Naive thymus-derived CD4-positive, alpha-beta T cell (primary cell): ENCODE measurements around the gene EML6. TPM values are rescaled to one million over a fixed set of nuclear protein-coding genes. Genes with fewer than 3 reads are reported as not detected.

Source experiments
- ATAC-seq: fragments of 150-1000 bp; cut with Tn5 transposase; 2 replicates; pipeline ENCODE4 v1.10.0; 2021; ENCODE audit warnings: mild to moderate bottlenecking, moderate library complexity
- CTCF ChIA-PET: fragments of 350-600 bp; sonication (Branson Sonifier 250); formaldehyde crosslinking; loops from one replicate; lab custom pipeline; 2021; ENCODE audit warnings: antibody characterized with exemption; lab: Charles Lee
- POLR2A ChIA-PET: fragments of 350-600 bp; sonication (Branson Sonifier 250); formaldehyde crosslinking; loops from one replicate; lab custom pipeline; 2021; ENCODE audit warnings: antibody characterized with exemption, inconsistent platforms; lab: Charles Lee
- DNase-seq, 9 donors: peaks; one replicate each; pipeline versions ENCODE4 v3.0.0 to v3.0.0-alpha.2; 2020 to 2022; ENCODE audit warnings: mixed read lengths in 1 of 9
- H3K27ac ChIP-seq: one replicate; pipeline ENCODE4 v1.7.0; 2013; ENCODE audit warnings: mild to moderate bottlenecking, low read depth, low read length, moderate library complexity
- H3K27me3 ChIP-seq, 2 donors: one replicate each; pipeline ENCODE4 v1.7.0; 2013; ENCODE audit warnings: low read length in 2 of 2, mild to moderate bottlenecking in 2 of 2, moderate library complexity in 2 of 2; ENCODE audit not compliant: control insufficient read depth in 2 of 2, insufficient read depth in 2 of 2
- H3K36me3 ChIP-seq, 3 experiments: 1 replicate in 2 of 3; 2 replicates in 1 of 3; pipeline ENCODE4 v1.7.0; 2013; ENCODE audit warnings: low read length in 3 of 3, mild to moderate bottlenecking in 3 of 3, moderate library complexity in 1 of 3; ENCODE audit not compliant: insufficient read depth in 3 of 3, control insufficient read depth in 2 of 3
- H3K4me1 ChIP-seq, 2 donors: one replicate each; pipeline ENCODE4 v1.7.0; 2013; ENCODE audit warnings: low read length in 2 of 2, mild to moderate bottlenecking in 2 of 2, moderate library complexity in 1 of 2; ENCODE audit not compliant: control insufficient read depth in 2 of 2, insufficient read depth in 2 of 2
- H3K4me3 ChIP-seq: 2 replicates; pipeline ENCODE4 v1.7.0; 2013; ENCODE audit warnings: mild to moderate bottlenecking, low read length
- H3K9me3 ChIP-seq, 3 experiments: 1 replicate in 2 of 3; 2 replicates in 1 of 3; pipeline ENCODE4 v1.7.0; 2013; ENCODE audit warnings: low read length in 3 of 3; ENCODE audit not compliant: control insufficient read depth in 2 of 3
- H3K27ac Mint-ChIP-seq, 9 donors: one replicate each; pipeline ENCODE4 v1.8.0; 2020 to 2022; ENCODE audit warnings: mixed read lengths in 9 of 9, mild to moderate bottlenecking in 8 of 9, moderate library complexity in 5 of 9, inconsistent platforms in 2 of 9
- H3K27me3 Mint-ChIP-seq, 5 donors: one replicate each; pipeline ENCODE4 v1.8.0; 2021 to 2022; ENCODE audit warnings: mixed read lengths in 5 of 5, mild to moderate bottlenecking in 1 of 5
- H3K36me3 Mint-ChIP-seq, 5 donors: one replicate each; pipeline ENCODE4 v1.8.0; 2020 to 2022; ENCODE audit warnings: mixed read lengths in 5 of 5, mild to moderate bottlenecking in 3 of 5, inconsistent platforms in 1 of 5
- H3K4me1 Mint-ChIP-seq, 7 donors: one replicate each; pipeline ENCODE4 v1.8.0; 2020 to 2022; ENCODE audit warnings: mixed read lengths in 7 of 7, mild to moderate bottlenecking in 3 of 7, inconsistent platforms in 1 of 7
- H3K4me3 Mint-ChIP-seq, 10 donors: one replicate each; pipeline ENCODE4 v1.8.0; 2020 to 2022; ENCODE audit warnings: mild to moderate bottlenecking in 10 of 10, mixed read lengths in 10 of 10, moderate library complexity in 6 of 10, inconsistent platforms in 2 of 10
- H3K9me3 Mint-ChIP-seq, 11 donors: one replicate each; pipeline ENCODE4 v1.8.0; 2020 to 2022; ENCODE audit warnings: mixed read lengths in 11 of 11, mild to moderate bottlenecking in 4 of 11, inconsistent platforms in 1 of 11, moderate library complexity in 1 of 11
- intact Hi-C, 2 donors: fragments of 100-400 bp; cut with micrococcal nuclease; formaldehyde crosslinking; loops; one replicate each; pipeline ENCODE4 v1.15.1; 2023
- polyA plus RNA-seq, 2 donors: library from polyadenylated mRNA; unstranded; fragments of 300-500 nt; fragmentation: Illumina TruSeq; gene quantifications; one replicate each; pipeline ENCODE4 v1.2.3, GENCODE V29; 2021
- total RNA-seq, 6 experiments: library from RNA in 5 of 6; stranded (reverse) in 5 of 6; gene quantifications; 1 replicate in 5 of 6; 2 replicates in 1 of 6; pipeline ENCODE4 v1.2.3 and lab custom pipeline; 2021 to 2026

Gene EML6
- total and polyA plus RNA-seq, 7 experiments from 2014 or later: 0.32 to 2.5 (median 1.5) TPM; not detected in 2

GRCh38 chr2:54906716-54907115 is 183.3 kb downstream of the EML6 start:
- H3K36me3 Mint-ChIP-seq: no peaks in the 10 kb centered on the region
- CTCF ChIA-PET: no interaction called here

GRCh38 chr2:54907663-54908062 is 184.2 kb downstream of the EML6 start:
- intact Hi-C loops: no loop called here

More at GRCh38 chr2:54906716-54907115, 183.3 kb downstream of the EML6 start:
- Mint-ChIP-seq H3K4me1 (peaks cover 0 to 15% (median 0%) of the 10 kb centered on the region in 7 donors), H3K4me3 (no peak overlapping the region), H3K9me3 (no peaks in the 10 kb centered on the region), H3K27me3 (peaks cover 0 to 10% (median 0%) of the 10 kb centered on the region in 5 donors), H3K27ac (no peak overlapping the region)
- ATAC-seq (no peak), DNase-seq (no peak)
- Histone ChIP-seq H3K27ac (no peak overlapping the region), H3K27me3 (no peaks in the 10 kb centered on the region), H3K9me3 (no peaks in the 10 kb centered on the region), H3K4me1 (peaks cover 0 to 10% of the 10 kb centered on the region in 2 donors), H3K4me3 (no peak overlapping the region), H3K36me3 (no peaks in the 10 kb centered on the region)
- intact Hi-C loops: no loop called here
- POLR2A ChIA-PET: no interaction called here

GRCh38 chr2:54908591-54908990 is 185.1 kb downstream of the EML6 start:
- Histone ChIP-seq H3K36me3 (no peaks in the 10 kb centered on the region), H3K4me1 (peaks cover 0 to 10% of the 10 kb centered on the region in 2 donors), H3K4me3 (no peak overlapping the region), H3K27me3 (no peaks in the 10 kb centered on the region), H3K27ac (no peak overlapping the region), H3K9me3 (no peaks in the 10 kb centered on the region)
- intact Hi-C loops: no loop called here
- POLR2A ChIA-PET: no interaction called here
- H3K4me3 Mint-ChIP-seq: no peak overlapping the region
- H3K36me3 Mint-ChIP-seq: peaks cover 0 to 3% (median 0%) of the 10 kb centered on the region in 5 donors
- peaks cover 0 to 14% (median 4%) of the 10 kb centered on the region in 5 donors for H3K27me3 Mint-ChIP-seq
- CTCF ChIA-PET: no interaction called here
- DNase-seq (no peak), ATAC-seq (no peak)
- H3K27ac Mint-ChIP-seq: peak overlapping the region in 1 of 9 donors; percentile 2
- H3K9me3 Mint-ChIP-seq: peaks cover 0 to 3% (median 0%) of the 10 kb centered on the region in 11 donors
- peaks cover 0 to 10% (median 0%) of the 10 kb centered on the region in 7 donors for H3K4me1 Mint-ChIP-seq

More at GRCh38 chr2:54907663-54908062, 184.2 kb downstream of the EML6 start:
- Histone ChIP-seq H3K4me1 (peaks cover 0 to 10% of the 10 kb centered on the region in 2 donors), H3K36me3 (no peaks in the 10 kb centered on the region), H3K9me3 (no peaks in the 10 kb centered on the region), H3K27me3 (no peaks in the 10 kb centered on the region), H3K27ac (no peak overlapping the region), H3K4me3 (no peak overlapping the region)
- no peaks in the 10 kb centered on the region for H3K9me3 Mint-ChIP-seq
- CTCF ChIA-PET: interaction anchor here (0.7 to 1.0 kb wide), 2 partner anchors 10 to 135 kb away, joined by 3 to 4 read pairs; no protein-coding TSS in a partner anchor
- ATAC-seq (no peak), DNase-seq (no peak)
- peaks cover 0 to 15% (median 0%) of the 10 kb centered on the region in 7 donors for H3K4me1 Mint-ChIP-seq
- no peak overlapping the region for H3K4me3 Mint-ChIP-seq
- H3K27me3 Mint-ChIP-seq: peaks cover 0 to 11% (median 4%) of the 10 kb centered on the region in 5 donors
- POLR2A ChIA-PET: no interaction called here
- H3K27ac Mint-ChIP-seq: no peak overlapping the region
- no peaks in the 10 kb centered on the region for H3K36me3 Mint-ChIP-seq

- Mint-ChIP-seq H3K27me3 (peaks cover 0 to 15% (median 4%) of the 10 kb centered on the region in 5 donors), H3K4me1 (peaks cover 0 to 6% (median 0%) of the 10 kb centered on the region in 7 donors), H3K27ac (no peak overlapping the region), H3K4me3 (no peak overlapping the region), H3K9me3 (peaks cover 0 to 4% (median 0%) of the 10 kb centered on the region in 11 donors), H3K36me3 (peaks cover 0 to 4% (median 0%) of the 10 kb centered on the region in 5 donors)
- ATAC-seq (no peak), DNase-seq (no peak)
- H3K36me3 ChIP-seq: no peaks in the 10 kb centered on the region
- ChIA-PET POLR2A (no interaction called here), CTCF (no interaction called here)
- H3K9me3 ChIP-seq: no peaks in the 10 kb centered on the region
- H3K4me3 ChIP-seq: no peak overlapping the region
- H3K27ac ChIP-seq: no peak overlapping the region
- H3K27me3 ChIP-seq: no peaks in the 10 kb centered on the region
- intact Hi-C loops: no loop called here
- peaks cover 0 to 5% of the 10 kb centered on the region in 2 donors for H3K4me1 ChIP-seq
Measured at GRCh38 chr2:54909001-54909400, 185.5 kb downstream of the EML6 start.

GRCh38 chr2:54912305-54912704 is 188.8 kb downstream of the EML6 start:
- Histone ChIP-seq H3K9me3 (no peaks in the 10 kb centered on the region), H3K4me1 (no peaks in the 10 kb centered on the region), H3K27ac (no peak overlapping the region), H3K36me3 (no peaks in the 10 kb centered on the region), H3K4me3 (no peak overlapping the region), H3K27me3 (no peaks in the 10 kb centered on the region)
- POLR2A ChIA-PET: no interaction called here
- DNase-seq (no peak), ATAC-seq (no peak)
- Mint-ChIP-seq H3K4me1 (no peaks in the 10 kb centered on the region), H3K9me3 (peaks cover 0 to 4% (median 0%) of the 10 kb centered on the region in 11 donors), H3K27me3 (peaks cover under 1 to 13% (median 4%) of the 10 kb centered on the region in 5 donors), H3K36me3 (peaks cover 0 to 4% (median 0%) of the 10 kb centered on the region in 5 donors), H3K27ac (no peak overlapping the region), H3K4me3 (no peak overlapping the region)
- CTCF ChIA-PET: no interaction called here
- intact Hi-C loops: no loop called here

GRCh38 chr2:54912893-54913292 is 189.4 kb downstream of the EML6 start:
- no peak for ATAC-seq
- Mint-ChIP-seq H3K27me3 (peaks cover 6 to 17% (median 8%) of the 10 kb centered on the region in 5 donors), H3K36me3 (peaks cover 0 to 8% (median 0%) of the 10 kb centered on the region in 5 donors), H3K9me3 (peaks cover 0 to 4% (median 0%) of the 10 kb centered on the region in 11 donors), H3K4me1 (no peaks in the 10 kb centered on the region), H3K4me3 (no peak overlapping the region), H3K27ac (no peak overlapping the region)
- no peaks in the 10 kb centered on the region for H3K4me1 ChIP-seq
- H3K27me3 ChIP-seq: no peaks in the 10 kb centered on the region
- ChIA-PET POLR2A (no interaction called here), CTCF (no interaction called here)
- H3K36me3 ChIP-seq: no peaks in the 10 kb centered on the region
- H3K4me3 ChIP-seq: no peak overlapping the region
- no peak overlapping the region for H3K27ac ChIP-seq
- no peak for DNase-seq
- no peaks in the 10 kb centered on the region for H3K9me3 ChIP-seq
- intact Hi-C loops: no loop called here

- Histone ChIP-seq H3K36me3 (no peaks in the 10 kb centered on the region), H3K4me1 (no peaks in the 10 kb centered on the region), H3K9me3 (no peaks in the 10 kb centered on the region), H3K27me3 (no peaks in the 10 kb centered on the region), H3K4me3 (no peak overlapping the region), H3K27ac (no peak overlapping the region)
- POLR2A ChIA-PET: no interaction called here
- Mint-ChIP-seq H3K9me3 (peaks cover 0 to 4% (median 0%) of the 10 kb centered on the region in 11 donors), H3K27me3 (peaks cover 10 to 17% (median 14%) of the 10 kb centered on the region in 5 donors), H3K4me3 (no peak overlapping the region), H3K4me1 (peaks cover 0 to 11% (median 0%) of the 10 kb centered on the region in 7 donors), H3K27ac (no peak overlapping the region), H3K36me3 (peaks cover 0 to 13% (median 0%) of the 10 kb centered on the region in 5 donors)
- ATAC-seq (no peak), DNase-seq (no peak)
- CTCF ChIA-PET: no interaction called here
- intact Hi-C loops: no loop called here
Measured at GRCh38 chr2:54914637-54915036, 191.2 kb downstream of the EML6 start.
